Limb (tissue), 2 donors: ENCODE results near the gene VAC14.

ENCODE experiments used
- DNase-seq, 2 donors: peaks; one replicate each; pipeline ENCODE4 v3.0.0-alpha.2; 2016; ENCODE audit errors: extremely low spot score in 2 of 2

VAC14 gene

DNA sequence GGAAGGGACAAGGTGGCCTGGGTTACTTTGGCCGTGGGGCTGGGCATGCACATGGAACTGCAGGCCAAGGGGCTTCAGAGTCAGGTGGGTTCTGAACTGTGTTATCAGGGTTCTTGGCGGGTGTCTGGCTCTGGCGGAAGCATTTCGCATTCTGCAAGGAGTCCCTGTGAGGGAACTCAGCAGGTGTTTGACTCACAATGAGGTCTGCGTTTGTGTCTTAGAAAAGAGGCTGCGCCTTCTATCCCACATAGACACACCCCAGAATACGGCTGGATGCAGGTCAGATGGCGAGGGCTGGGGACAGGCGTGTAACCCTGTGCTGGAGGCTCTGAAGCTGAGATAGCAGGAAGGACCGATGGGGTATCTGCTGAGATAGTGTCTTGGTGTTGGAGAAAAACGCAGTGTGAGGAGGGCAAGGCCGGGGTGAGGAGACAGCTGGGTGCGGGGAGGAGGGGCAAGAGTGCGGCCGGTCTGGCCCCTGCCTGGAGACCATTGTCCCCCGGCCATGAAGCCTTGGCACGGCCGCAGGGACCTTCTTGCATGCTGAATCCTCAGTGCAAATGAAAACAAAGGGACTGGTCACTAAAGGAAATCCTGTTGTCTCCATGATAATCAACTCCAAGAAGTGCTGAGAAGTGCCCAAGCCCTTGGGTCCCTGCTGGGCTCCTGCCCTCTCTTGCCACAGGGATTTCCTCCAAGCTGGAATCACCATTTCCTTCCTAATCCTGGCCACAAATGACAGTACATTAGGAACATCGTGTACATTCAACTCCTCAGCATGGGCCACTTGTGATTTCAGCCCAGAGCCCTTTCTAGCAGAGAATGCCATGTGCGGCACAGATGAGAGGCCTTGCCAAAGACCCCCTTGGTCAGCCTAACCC is 92.4 kb downstream of the VAC14 start:
- no peak for DNase-seq

DNA sequence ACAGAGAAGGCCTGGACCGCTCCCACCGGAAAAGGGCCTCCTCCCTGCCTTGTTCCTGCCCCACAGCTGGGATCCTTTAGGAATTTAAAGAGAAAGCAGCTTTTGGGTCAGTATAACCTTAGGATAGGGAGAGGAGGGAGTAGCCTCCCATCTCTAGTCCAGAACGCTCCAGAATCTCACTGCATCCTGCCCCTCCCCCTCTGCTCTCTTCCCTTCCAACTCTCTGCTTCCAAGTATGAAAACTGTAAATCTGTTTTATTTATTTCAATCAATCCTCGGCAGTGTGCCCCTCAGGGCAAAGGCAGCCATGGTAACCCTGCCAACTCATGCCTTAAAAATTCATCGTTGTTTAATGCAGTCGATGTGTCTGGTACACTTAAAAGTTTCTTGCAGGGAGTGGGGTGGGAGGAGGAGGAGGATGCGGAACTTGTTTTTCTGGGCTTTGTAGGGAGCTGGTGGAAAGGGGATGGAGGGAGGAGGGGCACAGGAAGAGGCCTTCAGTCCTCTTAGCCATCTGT is 94.0 kb downstream of the VAC14 start:
- DNase-seq = no peak

DNA sequence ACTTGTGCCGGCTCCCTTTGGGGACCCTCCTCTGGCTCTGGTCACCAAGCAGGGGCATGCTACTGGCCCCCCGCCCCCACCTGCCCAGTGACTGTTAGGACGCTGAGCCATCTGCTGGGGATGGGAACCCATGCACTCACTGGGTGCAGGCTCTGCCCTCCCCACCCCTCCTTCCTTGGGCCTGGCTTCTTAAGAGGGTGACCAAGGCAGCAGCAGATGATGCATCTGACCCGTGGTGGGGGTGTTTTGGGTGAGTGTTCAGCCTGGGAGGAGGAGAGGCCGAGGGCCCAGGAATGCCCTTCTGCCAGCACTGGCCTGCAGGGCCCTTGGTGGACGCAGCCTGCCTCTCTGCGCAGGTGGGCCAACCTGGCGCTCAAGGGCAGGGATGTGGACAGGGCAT is 95.9 kb downstream of the VAC14 start:
- DNase-seq = no peak

DNA sequence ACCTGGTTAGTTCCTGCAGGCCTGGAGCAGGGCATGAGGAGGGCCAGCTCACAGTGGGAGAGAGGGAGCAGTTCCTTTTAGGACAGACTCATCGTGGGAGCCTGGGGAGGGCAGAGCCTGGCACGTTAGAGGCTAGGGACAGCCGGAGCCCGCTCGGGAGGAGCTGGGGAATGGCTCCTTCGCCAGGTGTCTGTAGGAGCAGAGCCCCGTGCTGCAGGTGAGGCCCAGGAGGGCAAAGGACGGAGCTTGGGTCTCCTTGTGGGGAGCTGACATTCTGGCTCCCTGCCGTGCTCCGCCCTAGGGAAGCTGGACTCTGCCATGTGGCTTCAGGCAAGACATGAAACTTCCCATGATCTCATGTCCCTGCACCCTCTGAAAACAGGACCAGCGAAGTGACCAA is 96.4 kb downstream of the VAC14 start:
- DNase-seq = no peak

DNA sequence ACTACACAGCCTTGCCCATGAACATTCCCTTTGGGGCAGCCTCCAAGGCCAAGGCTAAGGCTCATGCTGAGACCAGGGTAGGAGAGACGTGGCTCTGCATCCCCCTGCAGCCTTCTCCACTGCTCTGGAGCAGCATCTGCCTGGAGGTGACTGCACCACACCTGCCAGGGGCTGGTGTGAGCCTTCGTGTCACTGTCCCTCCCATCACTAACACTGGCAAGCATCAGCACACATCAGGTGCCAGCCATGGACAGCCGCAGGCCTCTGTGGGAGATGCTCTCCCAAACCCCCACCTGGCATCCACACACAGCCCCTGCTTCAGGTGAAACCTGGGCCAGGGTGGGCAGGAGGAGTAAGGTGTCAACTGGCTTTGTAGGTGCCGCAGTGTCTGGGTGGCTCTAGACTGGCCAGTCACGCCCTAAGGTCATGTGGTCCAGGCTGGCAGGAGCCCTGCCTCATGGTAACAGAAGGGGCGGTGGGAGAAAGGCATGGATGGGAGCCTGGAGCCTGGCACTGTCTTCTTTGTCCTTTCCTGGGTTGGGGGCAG is 97.0 kb downstream of the VAC14 start:
- no peak for DNase-seq

DNA sequence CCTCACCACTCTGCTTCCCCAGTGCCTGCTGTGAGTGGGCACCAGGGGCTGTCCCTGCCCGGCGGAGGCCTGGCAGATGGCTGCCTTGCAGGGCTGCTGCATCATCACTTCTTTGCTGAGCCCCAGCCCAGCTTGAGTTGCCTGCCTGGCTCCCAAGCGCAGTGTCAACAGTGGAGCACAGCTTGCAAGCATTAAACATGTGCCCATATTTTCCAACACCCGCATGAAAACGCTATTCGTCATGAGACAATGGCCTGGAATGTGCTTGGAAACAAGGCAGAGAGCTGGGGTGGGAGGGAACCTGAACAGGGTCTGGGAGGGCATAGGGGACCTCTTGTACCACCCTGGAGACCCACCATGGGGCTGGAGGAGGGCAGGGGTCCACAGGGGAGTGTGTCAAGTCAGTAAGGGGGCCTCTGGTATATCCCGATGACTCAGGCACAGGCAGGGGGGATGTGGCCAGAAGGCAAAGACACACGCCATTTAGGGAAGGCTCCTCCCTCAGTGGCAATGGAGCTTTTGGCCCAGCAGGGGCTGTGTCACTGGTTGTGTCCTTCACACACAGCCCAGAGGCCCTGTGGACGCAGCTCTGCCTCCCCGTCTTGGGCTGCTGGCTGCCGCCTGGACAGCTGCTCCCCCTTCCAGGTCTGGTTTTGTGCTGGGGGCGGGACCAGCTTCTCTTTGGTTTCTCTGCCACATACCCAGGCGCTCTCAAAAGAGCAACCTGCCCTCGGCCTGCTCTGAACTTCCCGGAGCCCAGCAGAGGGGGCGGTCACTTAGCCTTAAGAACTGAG is 97.7 kb downstream of the VAC14 start:
- DNase-seq = peak in 1 of 2 donors; percentile 68

DNA sequence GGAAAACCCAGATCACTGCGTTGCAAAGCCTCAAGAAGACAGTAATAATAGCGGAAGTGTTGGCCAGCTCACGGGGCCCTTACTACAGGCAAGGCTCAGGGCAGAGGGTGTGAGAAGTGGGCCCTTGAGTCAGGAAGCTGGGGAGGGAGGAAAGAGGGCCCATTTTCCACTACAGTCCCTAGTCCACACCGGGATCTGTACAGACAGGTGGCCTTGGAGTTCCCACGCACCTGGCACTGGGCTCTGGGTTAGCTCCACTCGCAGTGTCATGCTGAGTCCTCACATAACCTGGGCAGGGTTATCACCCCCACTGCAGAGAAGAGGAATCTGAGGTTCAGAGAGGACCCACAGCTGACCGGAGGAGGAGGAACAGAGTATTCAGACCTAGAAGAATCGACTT is 98.3 kb downstream of the VAC14 start:
- no peak for DNase-seq

DNA sequence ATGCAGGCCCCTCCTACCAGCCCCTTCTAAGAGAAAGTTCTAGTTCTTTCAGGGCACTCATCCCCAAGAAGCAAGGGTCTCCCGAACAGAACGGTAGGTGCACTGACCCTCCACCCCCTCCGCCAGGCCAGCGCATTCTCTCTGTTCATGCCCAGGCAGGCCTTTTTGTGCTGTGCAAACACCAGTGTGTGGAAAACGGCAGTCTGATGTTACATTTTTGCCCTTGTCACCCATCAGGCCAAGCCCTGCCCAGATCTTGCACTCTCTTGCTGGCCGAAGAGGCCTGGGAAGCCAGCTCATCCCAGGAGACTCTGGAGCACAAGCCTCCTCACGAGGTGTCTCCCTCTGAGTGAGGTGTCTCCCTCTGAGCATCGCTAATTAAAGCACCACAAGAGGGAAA is 99.0 kb downstream of the VAC14 start:
- no peak for DNase-seq

DNA sequence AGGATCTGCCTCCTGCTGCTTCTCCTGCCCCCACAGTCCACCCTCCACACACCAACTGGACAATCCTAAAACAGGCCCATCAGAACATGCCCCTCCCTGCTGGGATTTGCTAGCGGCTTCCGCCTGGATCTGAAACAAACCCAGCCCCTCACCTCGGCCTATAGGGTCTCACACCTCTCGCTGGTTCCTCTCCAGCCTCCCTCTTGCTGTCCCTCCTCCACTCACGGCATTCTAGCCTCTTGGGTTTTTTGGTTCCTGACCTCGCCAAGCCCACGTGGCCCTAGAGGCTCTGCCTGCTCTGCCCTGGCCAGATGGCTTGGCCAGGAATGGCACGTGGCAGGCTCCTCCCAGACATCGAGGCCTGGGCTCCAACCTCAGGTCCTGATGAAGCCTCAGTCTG is 99.4 kb downstream of the VAC14 start:
- no peak for DNase-seq

DNA sequence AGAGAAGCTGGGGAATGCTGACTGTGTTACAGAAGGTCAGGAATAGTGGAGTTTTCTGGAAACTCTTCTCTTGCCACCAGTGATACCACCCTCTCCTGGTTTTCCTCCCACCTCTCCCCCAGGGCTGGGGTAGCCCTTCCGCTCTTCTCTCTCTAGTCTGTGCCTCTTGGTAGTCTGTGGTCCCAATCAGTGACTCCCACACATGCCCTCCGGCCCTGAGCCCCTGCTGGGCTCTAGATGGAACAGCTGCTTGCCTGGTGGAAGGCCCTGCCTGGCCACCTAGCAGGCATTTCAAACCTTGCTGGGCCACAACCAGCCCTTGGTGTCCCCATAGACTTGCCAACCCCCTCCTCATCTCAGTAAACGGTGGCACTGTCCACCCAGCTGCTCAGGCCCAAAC is 99.9 kb downstream of the VAC14 start:
- DNase-seq = no peak

DNA sequence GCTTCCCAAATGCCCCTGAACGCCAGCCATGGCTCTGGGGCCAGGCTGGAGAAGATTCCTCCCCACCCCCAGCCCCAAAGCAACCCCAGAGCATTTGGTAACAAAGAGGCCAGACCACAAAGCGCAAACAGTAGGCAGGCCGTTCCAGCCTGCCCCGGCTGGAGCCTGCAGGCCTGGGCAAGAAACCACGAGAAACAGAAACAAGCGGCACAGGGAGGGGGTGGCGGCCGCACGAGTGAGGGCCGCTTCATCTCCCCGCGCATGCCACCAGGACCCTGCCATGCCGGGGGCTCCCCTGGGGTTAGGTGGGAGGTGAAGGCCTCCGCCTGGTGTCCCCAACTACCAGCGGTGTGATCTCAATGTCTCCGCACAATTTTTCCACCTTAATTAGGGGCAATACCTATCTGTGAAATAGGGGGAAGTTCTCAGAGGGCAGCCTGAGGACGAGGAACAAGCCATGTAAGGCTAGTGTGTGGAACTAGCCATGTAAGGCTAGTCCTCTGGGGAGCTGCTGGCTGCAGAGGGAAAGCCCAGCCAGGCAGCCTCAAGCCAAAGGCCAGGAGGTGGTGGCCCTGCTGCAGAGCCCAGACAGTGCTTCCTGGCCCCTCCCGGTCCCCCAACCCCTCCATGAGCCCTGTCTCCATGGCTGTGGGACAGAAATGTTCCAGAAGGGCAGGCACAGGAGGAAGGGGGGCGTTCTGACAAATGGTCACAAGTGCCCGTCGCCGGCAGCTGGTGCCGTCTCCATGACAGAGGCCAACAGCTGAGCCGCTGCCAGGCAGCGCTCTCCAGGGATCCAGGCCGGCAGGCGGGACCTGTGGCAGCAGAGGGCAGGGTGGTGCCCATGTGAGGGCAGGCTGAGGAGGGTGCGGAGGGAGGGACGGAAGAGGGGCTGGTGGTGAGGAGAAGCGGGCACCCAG is 100.6 kb downstream of the VAC14 start:
- peak in 1 of 2 donors; percentile 71 for DNase-seq

DNA sequence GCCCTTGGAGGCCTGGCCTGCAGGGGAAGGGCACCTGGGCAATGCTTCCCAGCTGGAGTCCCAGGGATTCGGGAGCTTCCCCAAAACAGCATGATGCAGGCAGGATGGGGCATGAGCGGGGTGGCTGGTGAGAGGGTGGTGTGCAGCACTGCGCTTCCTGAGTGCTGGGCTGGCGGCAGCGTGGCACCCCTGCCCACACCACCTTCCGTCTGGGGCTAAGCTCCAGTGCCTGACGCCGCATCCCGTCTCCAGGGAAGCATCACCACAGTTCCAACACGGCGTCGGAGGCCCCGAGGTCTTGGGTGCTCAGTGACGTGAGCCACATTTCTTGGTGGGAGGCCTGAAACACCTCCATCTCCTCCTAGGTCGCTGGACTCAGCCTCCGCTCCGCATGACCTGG is 101.3 kb downstream of the VAC14 start:
- DNase-seq = no peak

DNA sequence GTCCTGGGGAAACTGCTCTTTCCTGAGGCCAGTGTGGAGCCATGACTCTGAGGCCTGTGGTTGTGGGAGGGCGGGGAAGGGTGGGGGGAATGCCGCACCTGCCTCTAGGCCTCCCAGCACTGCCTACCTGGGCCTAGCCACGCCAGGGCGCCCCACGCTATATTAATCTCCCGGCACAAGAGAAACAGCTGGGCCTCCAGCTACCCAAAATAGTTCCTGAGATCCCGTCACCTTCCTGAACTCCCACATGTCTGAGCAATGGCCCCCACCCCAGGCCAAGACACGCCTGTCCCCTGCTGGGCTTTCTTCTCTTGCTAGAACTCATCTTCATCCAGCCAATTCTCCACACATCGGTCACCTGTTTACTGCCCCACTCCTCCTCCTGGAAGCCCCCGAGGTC is 102.1 kb downstream of the VAC14 start:
- no peak for DNase-seq

DNA sequence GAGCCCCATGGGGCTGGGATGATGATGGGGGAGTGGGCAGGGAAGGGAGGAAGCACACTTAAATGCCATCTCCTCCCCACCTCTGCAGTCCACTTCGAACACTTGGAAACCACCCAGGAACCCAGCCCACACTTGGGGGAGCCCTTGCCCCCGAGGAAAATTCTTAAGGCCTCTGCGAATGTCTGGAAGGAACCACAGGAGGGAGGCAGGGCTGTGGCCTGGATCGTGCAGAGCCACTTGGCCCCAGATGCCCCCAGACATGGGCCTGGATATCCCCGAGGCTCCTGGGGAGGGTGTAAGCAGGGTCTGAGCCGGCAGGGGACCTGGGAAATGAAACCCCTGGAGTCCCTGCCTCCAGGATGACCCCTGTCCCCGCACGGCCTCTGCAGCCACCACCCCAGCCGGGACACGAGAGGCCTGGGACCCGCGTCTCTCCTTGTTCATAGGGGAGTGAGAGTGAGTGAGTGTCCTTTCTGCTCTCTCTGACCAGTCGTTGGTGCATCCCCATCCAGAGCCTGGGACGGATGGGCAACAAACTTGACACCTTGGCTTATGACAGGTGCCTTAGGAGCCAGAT is 103.3 kb downstream of the VAC14 start:
- no peak for DNase-seq

DNA sequence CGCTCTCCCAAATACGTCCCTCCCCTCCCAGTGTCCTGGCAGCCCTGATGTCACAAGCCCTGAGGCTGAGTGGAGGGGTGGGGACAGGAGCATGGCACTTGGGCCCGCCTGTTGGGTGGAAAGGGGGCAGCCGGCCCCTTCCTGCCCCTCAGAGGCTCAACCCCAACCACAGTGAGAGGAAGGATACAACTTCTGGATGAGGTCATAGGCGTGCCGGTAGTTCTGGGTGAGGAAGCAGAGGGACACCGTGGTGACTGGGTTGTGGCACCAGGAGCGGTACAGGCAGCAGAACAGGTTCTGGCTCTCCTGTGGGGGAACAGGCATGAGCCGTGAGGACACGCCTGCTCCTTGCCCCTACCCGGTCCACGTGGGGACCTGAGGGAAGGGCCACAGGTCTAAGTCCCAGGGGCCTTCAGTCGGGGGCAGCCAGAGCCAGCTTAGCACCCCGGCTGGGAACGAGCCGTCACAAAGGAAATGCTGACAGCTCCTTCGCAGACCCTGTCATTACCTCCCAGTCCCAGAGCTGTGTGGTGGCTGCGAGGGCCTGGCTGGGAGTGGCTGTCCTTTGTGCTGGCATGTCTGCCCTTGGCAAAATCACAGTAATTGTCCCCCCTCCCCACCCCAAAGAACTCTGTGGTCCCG is 103.9 kb downstream of the VAC14 start:
- DNase-seq = no peak

DNA sequence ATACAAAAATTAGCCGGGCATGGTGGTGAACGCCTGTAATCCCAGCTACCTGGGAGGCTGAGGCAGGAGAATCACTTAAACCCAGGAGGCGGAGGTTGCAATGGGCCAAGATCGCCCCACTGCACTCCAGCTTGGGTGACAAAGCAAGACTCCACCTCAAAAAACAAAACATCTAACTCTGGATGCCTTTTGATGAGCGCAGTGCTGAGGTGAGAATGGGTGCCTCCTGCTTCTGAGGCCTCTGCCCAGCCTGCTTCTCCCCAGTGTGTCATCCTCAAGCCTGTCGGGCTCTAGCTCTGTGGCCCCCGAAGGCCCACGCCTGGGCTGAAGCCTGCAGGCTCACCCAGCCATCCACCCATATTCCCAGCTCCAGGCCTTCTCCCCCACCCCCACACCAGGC is 104.6 kb downstream of the VAC14 start:
- DNase-seq = no peak

DNA sequence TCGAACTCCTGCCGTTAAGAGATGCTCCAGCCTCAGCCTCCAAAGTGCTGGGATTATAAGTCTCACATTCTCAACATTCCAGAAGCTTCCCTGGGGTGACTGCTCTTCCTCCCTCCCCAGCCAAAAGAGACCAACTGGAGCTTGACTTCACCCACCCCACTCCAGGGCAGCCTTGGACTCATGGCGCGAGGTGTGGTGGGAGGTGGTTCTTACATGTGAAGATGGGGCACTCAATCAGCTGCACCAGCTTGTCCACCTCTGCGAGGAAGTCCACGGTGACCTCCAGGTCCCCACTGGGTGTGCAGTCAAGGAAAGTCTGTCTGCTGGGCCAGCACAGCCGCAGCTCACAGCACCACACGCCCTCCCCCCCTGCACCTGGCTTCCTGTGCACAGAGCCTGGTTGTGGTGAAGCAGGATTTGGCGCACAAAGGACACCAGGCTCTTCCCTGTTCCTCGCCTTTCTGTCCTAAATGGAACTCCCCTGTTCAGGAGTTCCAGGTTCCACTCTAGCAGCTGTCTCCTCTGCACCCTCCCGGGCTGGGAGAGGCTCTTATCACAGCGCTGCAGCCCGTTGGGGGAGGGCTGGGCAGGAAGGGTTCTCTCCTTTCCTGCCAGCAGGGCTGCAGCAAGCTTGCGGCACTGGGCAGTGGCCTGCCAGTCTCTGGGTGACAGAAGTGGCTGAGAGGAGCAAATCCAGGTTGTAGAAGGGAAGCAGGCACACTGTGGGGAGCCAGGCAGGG is 105.5 kb downstream of the VAC14 start:
- DNase-seq = no peak

DNA sequence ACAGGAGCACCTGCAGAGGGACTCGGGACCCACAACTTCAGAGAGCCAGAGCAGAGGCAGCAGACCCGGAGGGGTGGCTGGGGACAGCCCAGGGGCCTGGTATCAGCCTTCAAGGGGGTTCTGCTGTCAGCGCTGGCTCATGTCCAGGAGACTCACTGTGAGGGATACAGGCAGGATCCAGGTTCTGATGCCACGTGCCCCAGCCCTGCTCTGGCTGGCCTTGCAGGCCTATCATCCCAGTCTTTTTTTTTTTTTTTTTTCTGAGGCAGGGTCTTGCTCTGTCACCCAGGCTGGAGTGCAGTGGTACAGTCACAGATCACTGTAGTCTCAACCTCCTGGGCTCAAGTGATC is 106.1 kb downstream of the VAC14 start:
- DNase-seq = no peak

DNA sequence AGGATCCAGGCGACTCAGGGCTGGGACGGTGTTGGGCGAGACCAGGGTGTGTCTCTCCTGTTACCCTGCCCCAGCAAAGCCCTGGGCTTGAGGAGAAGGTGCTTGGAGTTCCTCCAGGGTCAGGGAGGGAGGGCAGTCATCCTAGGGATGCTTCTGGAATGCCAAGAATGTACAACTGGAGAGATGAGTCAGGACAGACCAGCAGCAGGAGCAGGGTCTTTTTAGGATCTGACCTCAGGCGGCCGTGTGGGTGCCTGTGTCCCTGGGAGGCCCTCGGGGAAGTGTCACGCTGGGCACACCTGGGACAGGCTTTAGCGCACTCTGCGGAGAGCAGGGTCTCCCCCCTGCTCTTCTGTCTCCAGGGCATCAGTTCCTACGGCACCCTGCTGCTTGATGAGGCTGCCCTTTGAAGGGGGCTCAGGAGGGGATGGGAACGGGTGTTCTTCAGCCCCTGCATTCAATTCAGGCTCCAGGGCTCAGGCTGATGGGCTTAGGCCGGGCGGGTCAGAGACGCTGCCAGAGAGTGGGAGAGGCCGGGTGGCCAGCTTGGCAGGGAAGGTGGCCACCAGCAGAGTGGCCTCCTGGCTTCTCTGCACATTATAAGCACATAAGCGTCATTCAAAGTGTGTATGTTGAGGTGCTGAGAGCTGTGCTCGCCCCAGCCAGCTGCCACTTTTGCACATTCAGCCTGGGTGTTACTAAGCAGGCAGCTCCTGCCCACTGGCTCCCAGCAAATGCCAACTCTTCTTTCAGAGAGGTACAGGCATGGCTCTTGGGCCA is 106.7 kb downstream of the VAC14 start:
- no peak for DNase-seq
